Prostate gland (tissue), 2 donors: ENCODE measurements around the gene ALK.

Experiments used
- POLR2A ChIP-seq: fragments of 450-650 bp; IDR thresholded peaks from one replicate; pipeline ENCODE4 v1.6.1; 2016; ENCODE audit warnings: antibody characterized with exemption, mild to moderate bottlenecking
- POLR2AphosphoS5 ChIP-seq: sonication (generic); formaldehyde crosslinking; IDR thresholded peaks from one replicate; pipeline ENCODE4 v1.6.1; 2017; ENCODE audit warnings: antibody characterized with exemption
- TF ChIP-seq, protein P1 (sequence below), 4 experiments: fragments of 200-600 bp in 2 of 4; fragments of 450-650 bp in 2 of 4; sonication (generic) in 2 of 4; IDR thresholded peaks; 1 replicate in 3 of 4; 2 replicates in 1 of 4; pipeline ENCODE4 v1.5.1; 2016 to 2019; ENCODE audit warnings: antibody characterized with exemption in 4 of 4, mild to moderate bottlenecking in 2 of 4, moderate library complexity in 2 of 4

DNA sequence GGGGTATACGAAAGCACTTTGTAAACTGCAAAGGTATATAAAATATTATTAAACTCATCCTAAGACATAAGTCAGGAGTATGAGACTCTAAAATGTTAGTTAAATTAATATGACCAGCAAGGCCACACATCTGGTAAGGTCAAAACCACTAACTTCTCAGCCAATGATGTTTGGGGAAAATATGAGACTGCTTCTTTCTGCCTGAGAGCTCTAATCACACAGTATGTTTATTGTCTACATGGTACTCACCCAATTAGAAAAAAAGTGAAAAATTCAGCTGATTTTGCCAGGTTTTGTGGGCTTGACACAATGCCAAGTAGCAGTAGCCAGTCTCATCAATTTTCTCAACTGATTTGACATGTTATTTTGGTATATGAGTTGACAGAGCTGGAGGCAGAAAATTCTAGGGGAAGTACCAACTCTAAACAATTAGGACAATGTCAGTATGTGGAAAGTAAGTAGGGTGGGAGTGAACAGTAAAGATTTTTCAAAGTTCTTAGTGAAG lies 87.3 kb downstream of the ALK start:
- TF ChIP-seq POLR2A (no peak), POLR2AphosphoS5 (no peak)
- TF ChIP-seq, protein P1, sequence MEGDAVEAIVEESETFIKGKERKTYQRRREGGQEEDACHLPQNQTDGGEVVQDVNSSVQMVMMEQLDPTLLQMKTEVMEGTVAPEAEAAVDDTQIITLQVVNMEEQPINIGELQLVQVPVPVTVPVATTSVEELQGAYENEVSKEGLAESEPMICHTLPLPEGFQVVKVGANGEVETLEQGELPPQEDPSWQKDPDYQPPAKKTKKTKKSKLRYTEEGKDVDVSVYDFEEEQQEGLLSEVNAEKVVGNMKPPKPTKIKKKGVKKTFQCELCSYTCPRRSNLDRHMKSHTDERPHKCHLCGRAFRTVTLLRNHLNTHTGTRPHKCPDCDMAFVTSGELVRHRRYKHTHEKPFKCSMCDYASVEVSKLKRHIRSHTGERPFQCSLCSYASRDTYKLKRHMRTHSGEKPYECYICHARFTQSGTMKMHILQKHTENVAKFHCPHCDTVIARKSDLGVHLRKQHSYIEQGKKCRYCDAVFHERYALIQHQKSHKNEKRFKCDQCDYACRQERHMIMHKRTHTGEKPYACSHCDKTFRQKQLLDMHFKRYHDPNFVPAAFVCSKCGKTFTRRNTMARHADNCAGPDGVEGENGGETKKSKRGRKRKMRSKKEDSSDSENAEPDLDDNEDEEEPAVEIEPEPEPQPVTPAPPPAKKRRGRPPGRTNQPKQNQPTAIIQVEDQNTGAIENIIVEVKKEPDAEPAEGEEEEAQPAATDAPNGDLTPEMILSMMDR (IDR thresholded peaks at IDR 0.05), result no peak
